GM18517 (cell line): ENCODE measurements around the gene PTPRA.
A peak's percentile ranks its signal among the peaks of the same experiment; 100 is the strongest.
"Not testable (repeated sequence)": the region's sequence is repeated elsewhere in the genome, so short reads cannot be mapped to it uniquely, and the experiment has no call there.

Source experiments
- ATAC-seq: cut with Tn5 transposase; IDR thresholded peaks from one replicate; pipeline ENCODE4 v1.9.1; 2021; ENCODE audit warnings: mild to moderate bottlenecking, moderate library complexity; ENCODE audit not compliant: unreplicated experiment

PTPRA gene

GRCh38 chr20:3031524-3032147 lies 158.4 kb downstream of the PTPRA start:
- ATAC-seq: no peak

DNA sequence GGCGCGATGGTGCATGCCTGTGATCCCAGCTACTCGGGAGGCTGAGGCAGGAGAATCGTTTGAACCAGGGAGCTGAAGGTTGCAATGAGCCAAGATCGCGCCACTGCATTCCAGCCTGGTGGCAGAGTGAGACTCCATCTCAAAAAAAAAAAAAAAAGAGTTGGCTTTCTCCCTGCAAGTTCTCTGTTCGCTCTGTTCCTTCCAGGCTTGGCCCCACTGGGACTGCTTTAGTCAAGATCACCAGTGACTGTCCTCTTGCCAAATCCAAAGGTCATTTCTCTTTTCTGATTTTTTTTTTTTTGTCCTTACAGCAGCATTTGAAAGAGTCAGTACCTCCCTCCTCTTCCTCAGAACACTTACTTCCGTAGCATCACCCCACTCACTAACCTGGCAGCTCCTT lies 159.3 kb downstream of the PTPRA start:
- ATAC-seq: no peak

GRCh38 chr20:3037654-3038053 lies 164.4 kb downstream of the PTPRA start:
- no peak for ATAC-seq

DNA sequence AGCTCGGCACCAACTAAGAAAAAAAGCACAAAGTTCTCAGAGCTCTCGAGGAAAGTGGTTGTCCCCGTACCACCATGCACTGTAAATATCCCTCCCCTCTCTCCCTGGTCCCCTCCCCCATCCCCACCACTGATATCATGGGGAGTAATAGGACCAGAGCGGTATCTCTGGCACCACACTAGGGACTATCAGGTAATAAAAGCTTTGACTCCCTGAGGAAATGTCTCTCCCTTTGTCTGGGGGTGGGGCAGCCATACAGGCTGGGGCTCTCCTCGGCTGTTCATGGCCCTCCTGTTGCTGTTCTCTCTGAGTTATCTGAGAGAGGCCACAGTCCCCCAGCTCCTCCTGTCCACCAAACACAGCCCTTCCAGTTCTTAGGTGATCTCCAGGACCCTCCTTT lies 165.2 kb downstream of the PTPRA start:
- ATAC-seq: no peak

DNA sequence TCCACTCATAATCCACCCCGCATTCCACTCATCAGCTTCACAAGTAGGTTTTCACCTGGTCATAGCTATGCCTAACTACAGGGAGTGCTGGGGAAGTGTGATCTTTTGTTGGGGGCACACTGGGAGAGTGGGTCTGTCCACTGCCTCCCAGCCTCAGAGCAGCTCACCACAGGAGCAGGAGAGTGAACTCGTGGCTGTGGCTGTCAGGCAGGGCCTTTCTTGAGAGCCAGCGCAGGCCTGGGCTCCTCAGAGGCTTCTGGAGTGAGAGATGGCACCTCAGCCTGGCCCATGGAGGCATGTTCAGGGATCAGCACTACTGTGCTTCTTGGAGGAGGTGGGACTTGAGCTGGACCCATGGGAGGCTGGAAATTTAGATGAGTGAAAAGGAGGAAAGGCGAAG lies 166.1 kb downstream of the PTPRA start:
- no peak for ATAC-seq

GRCh38 chr20:3040086-3040485 lies 166.8 kb downstream of the PTPRA start:
- ATAC-seq: no peak

DNA sequence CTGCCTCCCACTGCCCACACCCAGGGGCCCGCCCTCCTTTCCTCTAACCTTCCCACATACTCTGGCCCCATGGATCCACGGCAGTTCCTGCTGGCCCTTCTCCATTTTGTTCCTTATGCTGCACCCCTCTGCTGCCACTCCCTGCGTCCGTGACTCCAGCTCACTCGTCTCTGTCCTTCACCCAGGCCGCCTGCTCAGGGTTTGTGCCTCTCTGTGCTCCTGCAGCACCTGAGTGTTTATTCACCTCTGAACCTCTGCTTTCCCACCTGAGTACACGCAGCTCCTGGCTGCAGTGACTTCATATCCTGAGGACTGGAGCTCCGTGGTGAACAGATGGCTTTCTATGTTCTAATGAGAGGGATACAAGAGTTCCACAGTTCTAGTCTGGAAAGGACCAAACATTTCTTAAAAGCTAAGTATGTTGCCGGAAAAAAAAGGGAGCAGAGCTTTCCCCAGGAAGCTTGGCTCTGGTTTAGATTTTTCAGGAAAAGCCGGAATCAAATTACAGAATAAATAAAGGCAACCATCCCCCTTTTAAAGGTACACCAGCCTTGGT lies 168.7 kb downstream of the PTPRA start:
- no peak for ATAC-seq

- no peak for ATAC-seq
Observed at GRCh38 chr20:3042625-3043024, 169.3 kb downstream of the PTPRA start.

- ATAC-seq: no peak
Observed at GRCh38 chr20:3043322-3043721, 170.0 kb downstream of the PTPRA start, which contains the start of gene GNRH2. Gene GNRH2, plus strand, starts transcription at chr20:3043622. Its CDS starts 793 bp downstream, at chr20:3044415.

DNA sequence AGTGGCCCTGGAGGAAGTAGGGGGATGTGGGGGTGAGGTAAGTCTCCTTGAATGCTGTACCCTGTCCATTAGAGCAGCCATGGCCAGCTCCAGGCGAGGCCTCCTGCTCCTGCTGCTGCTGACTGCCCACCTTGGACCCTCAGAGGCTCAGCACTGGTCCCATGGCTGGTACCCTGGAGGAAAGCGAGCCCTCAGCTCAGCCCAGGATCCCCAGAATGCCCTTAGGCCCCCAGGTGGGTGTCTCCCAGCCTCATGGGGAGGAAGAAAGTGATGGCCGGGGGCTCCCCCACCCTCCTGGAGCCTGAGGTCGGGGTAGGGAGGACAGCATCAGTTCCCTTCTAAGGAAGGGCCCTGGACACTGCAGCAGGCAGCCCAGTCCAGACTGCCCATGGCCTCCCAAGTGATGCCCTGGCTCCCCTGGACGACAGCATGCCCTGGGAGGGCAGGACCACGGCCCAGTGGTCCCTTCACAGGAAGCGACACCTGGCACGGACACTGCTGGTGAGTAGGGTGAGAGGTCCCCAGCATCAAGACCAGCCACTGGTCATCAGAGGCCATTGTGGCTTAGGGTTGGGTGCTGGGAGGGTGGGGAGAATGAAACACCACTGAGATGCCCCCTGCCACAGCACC lies 171.2 kb downstream of the PTPRA start:
- ATAC-seq: no peak

DNA sequence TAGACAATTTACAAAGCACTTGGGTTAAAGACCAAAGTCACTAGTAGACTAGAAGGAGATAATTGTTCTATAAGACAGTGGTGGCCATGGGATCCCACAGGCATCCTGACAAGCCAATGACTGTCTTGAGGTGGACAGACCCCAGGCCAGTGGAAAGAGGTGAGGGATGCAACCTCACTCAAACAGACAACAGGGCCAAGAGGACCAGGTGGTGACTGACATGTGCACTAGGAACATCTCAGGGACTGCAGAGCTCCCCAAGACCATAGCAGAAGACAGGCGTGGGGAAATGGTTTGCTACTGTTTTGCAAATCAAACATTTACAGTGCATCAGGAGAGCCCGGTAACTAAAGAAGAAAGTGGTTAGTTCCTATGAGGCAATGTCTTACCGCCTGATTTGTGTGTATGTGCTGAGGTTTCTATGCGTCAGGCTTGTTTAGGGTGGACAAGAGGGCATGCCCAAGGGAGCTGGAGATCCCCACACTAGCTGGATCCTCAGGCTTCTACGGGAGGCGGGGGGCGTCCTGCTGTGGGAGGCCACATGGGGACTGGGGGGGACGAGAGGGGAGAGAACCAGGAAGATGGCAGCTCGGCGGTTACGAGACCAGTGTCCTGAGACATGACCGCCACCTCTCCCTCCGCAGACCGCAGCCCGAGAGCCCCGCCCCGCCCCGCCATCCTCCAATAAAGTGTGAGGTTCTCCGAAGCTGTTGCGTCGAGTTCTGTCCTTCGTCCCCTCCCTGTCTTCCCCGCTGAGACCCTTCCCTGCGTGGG lies 171.9 kb downstream of the PTPRA start:
- ATAC-seq: peak; percentile 43

DNA sequence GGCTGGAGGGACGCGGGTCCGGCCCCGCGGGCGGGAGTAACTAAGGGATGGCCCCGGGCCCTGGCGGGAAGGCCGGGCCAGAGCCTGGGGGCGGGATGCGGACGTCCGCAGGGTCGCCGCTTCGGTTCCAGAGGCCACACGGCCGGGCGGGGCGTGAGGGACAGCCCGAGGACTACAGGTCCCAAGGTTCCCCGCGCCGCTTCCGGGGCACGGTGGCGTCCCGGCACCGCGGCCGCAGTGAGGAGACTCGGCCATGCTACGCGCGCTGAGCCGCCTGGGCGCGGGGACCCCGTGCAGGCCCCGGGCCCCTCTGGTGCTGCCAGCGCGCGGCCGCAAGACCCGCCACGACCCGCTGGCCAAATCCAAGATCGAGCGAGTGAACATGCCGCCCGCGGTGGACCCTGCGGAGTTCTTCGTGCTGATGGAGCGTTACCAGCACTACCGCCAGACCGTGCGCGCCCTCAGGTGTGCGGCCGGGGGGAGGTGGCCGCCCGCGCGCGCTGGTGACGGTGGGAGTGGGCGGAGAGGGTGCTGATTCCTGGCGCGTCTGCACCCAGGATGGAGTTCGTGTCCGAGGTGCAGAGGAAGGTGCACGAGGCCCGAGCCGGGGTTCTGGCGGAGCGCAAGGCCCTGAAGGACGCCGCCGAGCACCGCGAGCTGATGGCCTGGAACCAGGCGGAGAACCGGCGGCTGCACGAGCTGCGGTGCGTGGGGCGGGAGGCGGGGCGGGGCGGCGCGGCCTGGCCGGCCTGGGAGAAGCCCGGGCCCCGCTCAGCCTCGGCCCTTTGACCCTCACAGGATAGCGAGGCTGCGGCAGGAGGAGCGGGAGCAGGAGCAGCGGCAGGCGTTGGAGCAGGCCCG lies 172.8 kb downstream of the PTPRA start, which contains the start of gene MRPS26:
Gene MRPS26, plus strand, starts transcription at position 237 of the 861 bp plus-strand sequence. Its CDS starts 17 bp downstream, at position 254.
- ATAC-seq: peak; percentile 78

GRCh38 chr20:3046677-3047462 lies 173.6 kb downstream of the PTPRA start:
- ATAC-seq: no peak

DNA sequence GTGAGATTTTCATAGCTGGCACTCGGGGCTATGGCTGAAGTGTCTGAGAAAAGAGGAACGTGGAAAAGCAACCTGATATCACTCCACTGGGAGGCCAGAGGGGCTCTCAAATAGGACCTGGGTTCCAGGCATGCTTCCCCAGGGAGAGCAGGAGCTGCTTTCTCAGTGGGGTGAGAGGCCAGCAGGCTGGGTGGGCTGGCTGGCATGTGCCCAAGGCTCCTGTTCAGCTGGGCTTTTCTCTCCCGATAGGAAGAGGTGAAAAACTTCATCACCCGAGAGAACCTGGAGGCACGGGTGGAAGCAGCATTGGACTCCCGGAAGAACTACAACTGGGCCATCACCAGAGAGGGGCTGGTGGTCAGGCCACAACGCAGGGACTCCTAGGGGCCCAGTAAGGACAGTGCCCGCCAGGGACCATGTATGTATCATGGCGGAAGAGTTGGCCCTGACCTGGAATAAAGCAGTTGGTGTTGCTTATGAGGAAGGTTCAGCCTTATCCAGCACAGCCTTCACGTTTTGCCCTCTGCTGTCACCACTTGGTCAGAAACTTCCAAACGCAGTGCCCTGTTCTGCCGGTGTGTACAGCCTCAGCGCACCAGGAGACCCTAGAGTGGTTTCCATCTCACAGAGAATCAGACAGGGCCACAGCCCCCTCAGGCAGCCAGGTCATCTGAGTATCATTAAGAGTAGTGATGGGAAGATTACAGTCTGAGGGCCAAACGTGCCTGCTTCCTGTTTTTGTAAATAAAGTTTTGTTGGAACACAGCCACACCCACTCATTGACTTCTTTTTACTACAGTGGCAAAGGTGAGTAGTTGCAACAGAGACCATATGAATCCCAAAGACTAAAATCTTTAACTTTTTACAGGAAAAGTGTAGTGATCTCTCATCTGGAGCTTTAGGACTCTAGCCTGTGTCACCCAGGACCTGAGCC lies 174.5 kb downstream of the PTPRA start:
- no peak for ATAC-seq

DNA sequence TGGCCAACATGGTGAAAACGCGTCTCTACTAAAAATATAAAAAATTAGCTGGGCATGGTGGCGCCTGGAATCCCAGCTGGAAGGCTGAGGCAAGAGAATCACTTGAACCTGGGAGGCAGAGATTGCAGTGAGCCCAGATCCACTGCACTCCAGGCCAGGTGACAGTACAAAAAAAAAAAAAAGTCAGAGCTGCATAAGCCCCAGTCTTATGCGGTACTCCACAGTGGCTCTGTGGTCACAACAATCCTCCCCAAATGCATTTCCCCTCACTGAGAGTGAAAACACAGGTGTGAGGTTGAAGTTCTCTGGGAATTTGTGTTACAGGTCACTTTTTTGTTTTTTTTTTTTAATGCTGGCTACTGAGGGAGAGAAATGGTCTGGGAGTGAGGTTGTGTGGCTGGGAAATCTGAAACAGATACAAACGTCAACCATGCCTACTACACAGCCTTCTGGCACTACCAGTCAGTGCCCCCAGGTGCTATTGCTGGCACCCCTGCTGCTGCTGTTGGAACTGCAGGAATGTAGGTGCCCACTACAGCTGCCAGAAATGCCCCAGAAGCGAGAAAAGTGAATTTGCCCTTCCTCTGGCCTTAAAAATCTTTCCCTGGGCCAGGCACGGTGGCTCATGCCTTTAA lies 178.2 kb downstream of the PTPRA start:
- ATAC-seq: no peak

DNA sequence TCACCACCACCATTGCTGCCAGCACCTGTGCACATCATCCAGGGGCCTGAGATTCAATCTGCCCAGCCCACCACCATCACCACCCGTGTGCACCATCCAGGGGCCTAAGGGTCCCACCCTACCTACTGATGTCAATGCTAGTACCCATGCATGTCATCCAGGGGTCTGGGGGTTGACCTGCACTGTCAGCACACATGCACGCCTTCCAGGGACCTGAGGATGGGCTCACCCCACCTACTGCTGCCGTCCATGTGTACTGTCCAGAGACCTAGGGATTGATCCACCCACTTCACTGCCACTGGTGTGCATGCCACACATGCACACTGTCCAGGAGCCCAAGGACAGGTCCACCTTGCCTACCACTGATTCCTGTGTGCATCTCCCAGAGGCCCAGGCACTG lies 186.2 kb downstream of the PTPRA start:
- ATAC-seq: no peak

- not testable (repeated sequence) for ATAC-seq
Observed at GRCh38 chr20:3064119-3064518, 190.8 kb downstream of the PTPRA start.
